Pericardium fibroblast (primary cell): ENCODE results near the gene SESN3. TPM values are rescaled to one million over a fixed set of nuclear protein-coding genes. Genes with fewer than 3 reads are reported as not detected.

Source experiments
- total RNA-seq: library from RNA; depleted of rRNA; stranded (reverse); fragments of >200 nt; gene quantifications from 2 replicates; pipeline ENCODE4 v1.2.3, GENCODE V29; 2015

Gene SESN3
- 28.2 and 31.7 TPM in 2 replicates for total RNA-seq

GRCh38 chr11:95231127-95231880, at the start of gene SESN3:
Gene SESN3, minus strand, starts transcription at chr11:95231202. Its CDS starts 342 bp downstream, at chr11:95230860.

Other genes starting within 250 kb of the SESN3 start
- gene KDM4E, start 205.9 kb downstream of the SESN3 start, total RNA-seq, result not detected in 2 replicates
- not detected in 2 replicates for gene KDM4F, start 181.8 kb downstream of the SESN3 start, total RNA-seq
- gene SRSF8, start 164.3 kb downstream of the SESN3 start, total RNA-seq, result 29.9 and 36.3 TPM in 2 replicates
- 18.1 and 59.5 TPM in 2 replicates for gene ENDOD1, start 141.4 kb downstream of the SESN3 start, total RNA-seq